NCI-H2196 (cell line): Measurements from ENCODE around the gene VLDLR.
A peak's percentile ranks its signal among the peaks of the same experiment; 100 is the strongest.

ENCODE experiments used
- DNase-seq: peaks from one replicate; lab custom pipeline; 2025; ENCODE audit not compliant: unreplicated experiment; lab: John Stamatoyannopoulos, UW

VLDLR gene

GRCh38 chr9:2662496-2662895 is 40.9 kb downstream of the VLDLR start:
- DNase-seq: no peak

- no peak for DNase-seq
Observed at GRCh38 chr9:2663461-2664173, 42.0 kb downstream of the VLDLR start.

DNA sequence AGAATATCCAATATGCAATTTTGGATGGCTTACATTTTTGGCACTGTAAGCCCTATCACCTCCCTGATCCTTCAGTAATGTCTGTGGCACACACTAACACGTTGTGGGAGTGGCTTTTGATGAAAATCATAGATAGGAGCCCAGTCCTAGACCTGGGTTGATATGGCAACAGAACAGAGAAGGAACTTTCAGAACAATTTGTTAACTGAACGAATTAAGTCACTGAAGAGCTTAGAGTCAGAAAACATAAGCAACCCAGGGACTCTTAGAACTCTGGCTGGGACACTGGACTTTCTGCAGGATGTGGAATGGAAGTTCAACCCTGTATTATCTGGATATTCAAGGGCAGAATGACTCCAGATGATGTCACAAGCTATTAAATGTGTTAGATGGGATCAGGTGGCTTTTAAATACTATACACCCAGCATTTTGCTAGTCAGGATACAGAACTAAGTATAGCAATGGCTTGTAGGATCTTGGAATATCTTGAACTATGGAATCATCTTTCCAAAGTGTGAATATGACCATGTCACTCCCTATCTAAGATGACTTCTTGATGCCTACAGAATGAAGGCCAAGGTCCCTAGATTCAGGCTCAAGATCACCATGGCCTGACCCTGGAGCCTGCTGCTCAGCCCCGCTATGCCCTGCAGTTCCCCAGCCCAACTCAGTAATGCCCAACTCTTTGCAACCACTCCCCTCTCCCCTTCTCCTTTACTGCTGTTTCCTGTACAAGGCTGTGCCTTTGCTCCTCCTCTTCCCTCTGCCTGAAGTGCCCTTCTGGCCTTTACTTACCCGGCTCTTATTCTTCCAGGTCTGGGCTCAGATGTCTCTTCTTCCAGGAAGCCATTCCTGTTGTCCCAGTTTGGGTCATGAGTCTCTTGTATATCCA is 42.8 kb downstream of the VLDLR start:
- no peak for DNase-seq

DNA sequence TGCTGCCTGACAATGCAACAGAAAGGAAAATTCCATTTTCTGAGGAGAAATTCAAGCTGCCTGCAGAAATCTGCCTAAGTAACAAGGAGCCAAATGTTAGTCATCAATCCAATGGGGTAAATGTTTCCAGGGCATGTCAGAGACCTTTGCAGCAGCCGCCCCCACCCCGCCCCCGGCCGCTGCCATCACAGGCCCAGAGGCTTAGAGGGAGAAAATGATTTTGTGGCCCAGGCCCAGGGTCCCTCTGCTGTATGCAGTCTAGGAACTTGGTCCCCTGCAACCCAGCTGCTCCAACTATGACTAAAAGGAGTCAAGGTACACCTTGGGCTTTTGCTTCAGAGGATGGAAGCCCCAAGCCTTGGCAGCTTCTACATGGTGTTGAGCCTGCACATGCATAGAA is 45.0 kb downstream of the VLDLR start:
- no peak for DNase-seq

GRCh38 chr9:2673161-2673560 is 51.6 kb downstream of the VLDLR start:
- DNase-seq: no peak

- DNase-seq: no peak
Observed at GRCh38 chr9:2674141-2674824, 52.7 kb downstream of the VLDLR start.

GRCh38 chr9:2675834-2676233 is 54.2 kb downstream of the VLDLR start:
- no peak for DNase-seq

- peak; percentile 39 for DNase-seq
Observed at GRCh38 chr9:2676466-2676865, 54.9 kb downstream of the VLDLR start.

GRCh38 chr9:2677915-2678889 is 56.6 kb downstream of the VLDLR start:
- DNase-seq: peak; percentile 70

DNA sequence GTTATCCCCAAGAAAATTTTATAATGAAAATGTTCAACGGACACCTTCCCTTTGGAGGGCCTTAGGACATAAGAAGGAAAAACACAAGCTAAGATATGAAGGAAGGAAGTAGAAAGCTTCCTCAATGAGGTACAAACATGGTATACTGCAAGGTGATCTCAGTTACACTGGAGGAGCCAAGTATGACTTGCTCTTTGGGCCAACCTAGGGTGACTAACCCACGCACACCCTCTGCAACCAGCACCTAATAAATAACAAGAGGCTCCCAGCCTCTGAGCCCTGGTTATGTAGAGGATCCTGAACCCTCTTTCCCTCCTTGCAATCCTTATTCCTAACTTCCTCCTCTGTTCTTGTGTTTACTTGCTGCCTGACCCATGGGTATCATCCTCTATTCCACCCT is 57.4 kb downstream of the VLDLR start:
- no peak for DNase-seq

DNA sequence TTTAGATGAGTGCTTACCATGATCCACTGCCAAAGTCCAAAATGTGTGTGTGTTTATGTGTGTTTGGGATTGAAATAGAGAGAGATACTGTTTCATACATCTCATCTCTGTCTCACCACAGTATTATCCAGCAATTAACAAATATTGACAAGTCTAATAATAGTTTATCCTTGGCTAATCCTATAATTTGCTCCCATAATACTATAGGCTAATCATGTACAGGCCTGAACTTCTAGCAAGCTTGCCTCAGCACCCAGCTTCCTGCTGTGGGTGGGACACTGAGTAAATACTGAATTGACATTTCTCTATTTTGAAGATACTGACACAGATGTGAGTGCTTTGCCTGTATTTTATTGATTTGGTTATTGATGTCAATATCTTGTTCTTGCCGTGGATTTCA is 60.4 kb downstream of the VLDLR start:
- DNase-seq: no peak

- DNase-seq: no peak
Observed at GRCh38 chr9:2686911-2687310, 65.3 kb downstream of the VLDLR start.

GRCh38 chr9:2688636-2689035 is 67.0 kb downstream of the VLDLR start:
- no peak for DNase-seq

DNA sequence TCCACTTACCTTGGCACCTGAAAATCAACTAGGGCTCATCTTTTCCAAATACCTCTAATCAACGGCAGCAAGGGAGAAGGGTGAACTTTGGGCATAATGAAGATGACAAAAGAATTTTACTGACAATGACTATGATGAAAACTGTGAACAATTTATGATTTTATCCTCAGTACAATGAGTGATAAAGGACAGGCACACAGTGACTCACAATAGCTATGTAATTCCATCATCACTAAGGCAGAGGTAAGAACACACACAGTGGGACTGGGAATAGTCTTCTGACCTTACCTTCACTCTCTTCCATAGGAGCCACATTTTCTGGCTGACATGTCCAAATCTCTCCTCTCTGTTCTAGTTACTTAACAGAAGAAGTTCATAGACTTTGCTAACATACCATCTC is 69.6 kb downstream of the VLDLR start:
- no peak for DNase-seq

DNA sequence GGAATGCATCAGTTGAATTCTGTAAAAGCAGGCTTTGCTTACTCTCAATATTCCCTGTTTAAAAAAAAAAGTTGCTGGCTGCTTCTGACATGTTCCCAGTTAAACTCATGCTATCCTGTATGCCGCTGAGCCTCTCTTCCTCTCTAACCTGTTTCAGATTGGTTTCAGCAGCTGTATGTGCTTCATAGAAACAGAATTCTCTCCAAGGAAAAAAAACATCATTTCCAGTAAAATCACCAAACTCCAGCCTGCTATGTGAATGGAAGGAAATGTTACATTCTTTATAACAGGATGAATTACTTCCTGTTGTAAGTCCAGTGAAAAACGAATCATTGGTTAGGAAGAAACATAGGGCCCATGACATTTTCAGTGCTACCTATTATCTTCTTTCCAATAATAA is 70.0 kb downstream of the VLDLR start:
- no peak for DNase-seq

DNA sequence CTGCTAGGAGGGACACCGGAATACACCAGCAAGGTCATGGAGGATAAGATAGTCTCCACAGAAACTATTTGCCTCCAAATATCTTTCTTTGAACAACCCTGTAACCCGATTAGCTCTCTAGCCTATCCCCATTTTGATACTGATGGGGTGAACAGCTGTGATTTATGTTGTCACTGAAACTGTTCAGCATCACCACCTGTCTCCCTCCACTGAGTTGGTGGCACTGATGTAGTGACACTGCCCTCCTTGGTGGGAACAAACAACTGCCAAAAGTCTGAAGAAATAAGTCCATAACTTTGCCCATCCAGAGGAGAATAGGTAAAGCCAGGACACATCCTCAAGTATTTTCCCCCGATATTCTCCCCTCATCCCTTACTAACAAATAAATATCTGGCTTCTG is 71.5 kb downstream of the VLDLR start:
- no peak for DNase-seq

- DNase-seq: no peak
Observed at GRCh38 chr9:2697492-2697891, 75.9 kb downstream of the VLDLR start.

- no peak for DNase-seq
Observed at GRCh38 chr9:2700398-2700797, 78.8 kb downstream of the VLDLR start.

- DNase-seq: no peak
Observed at GRCh38 chr9:2700909-2701550, 79.4 kb downstream of the VLDLR start.

GRCh38 chr9:2704504-2704903 is 82.9 kb downstream of the VLDLR start:
- no peak for DNase-seq
